ENCODE data around the gene TPRG1.

TPRG1 gene

GRCh38 chr3:189233225-189233858 is 61.6 kb downstream of the TPRG1 start:
- peak; percentile 43 for DNase-seq

GRCh38 chr3:189235214-189235613 is 63.4 kb downstream of the TPRG1 start:
- DNase-seq, result peak; percentile 34

- no peak for DNase-seq
Observed at GRCh38 chr3:189236352-189236751, 64.6 kb downstream of the TPRG1 start.

- no peak for DNase-seq
Observed at GRCh38 chr3:189237526-189237925, 65.8 kb downstream of the TPRG1 start.

GRCh38 chr3:189238071-189238470 is 66.3 kb downstream of the TPRG1 start:
- peak; percentile 15 for DNase-seq

- DNase-seq, result no peak
Observed at GRCh38 chr3:189239616-189240015, 67.8 kb downstream of the TPRG1 start.

DNA sequence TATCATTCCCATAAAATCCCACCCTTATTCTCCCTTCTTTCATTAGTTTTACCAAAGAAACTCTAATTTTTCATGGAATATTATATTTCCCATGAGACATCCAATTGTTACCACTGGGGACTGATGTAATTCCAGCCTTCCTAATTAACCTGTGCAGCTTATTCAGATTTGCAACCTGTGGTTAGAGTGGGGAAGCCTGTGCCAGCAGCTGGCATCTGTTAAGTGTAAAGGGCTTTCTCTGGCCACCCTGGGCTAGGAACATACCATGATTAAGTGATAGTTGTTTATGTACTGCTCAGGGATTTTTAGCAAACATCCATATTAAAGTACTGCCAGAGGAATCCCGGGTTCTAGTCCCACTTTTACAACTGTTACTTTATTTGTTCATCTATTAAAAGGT is 78.2 kb downstream of the TPRG1 start:
- DNase-seq, result no peak

DNA sequence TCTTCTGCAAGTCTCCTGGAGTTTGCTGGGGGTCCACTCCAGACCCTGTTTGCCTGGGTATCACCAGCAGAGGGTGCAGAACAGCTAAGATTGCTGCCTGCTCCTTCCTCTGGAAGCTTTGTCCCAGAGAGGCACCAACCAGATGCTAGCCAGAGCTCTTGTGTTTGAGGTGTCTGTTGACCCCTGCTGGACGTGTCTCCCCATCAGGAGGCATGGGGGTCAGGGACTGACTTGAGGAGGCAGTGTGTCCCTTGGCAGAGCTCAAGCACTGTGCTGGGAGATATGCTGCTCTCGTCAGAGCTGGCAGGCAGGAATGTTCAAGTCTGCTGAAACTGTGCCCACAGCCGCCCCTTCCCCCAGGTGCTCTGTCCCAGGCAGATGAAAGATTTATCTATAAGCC is 86.5 kb downstream of the TPRG1 start:
- no peak for DNase-seq

DNA sequence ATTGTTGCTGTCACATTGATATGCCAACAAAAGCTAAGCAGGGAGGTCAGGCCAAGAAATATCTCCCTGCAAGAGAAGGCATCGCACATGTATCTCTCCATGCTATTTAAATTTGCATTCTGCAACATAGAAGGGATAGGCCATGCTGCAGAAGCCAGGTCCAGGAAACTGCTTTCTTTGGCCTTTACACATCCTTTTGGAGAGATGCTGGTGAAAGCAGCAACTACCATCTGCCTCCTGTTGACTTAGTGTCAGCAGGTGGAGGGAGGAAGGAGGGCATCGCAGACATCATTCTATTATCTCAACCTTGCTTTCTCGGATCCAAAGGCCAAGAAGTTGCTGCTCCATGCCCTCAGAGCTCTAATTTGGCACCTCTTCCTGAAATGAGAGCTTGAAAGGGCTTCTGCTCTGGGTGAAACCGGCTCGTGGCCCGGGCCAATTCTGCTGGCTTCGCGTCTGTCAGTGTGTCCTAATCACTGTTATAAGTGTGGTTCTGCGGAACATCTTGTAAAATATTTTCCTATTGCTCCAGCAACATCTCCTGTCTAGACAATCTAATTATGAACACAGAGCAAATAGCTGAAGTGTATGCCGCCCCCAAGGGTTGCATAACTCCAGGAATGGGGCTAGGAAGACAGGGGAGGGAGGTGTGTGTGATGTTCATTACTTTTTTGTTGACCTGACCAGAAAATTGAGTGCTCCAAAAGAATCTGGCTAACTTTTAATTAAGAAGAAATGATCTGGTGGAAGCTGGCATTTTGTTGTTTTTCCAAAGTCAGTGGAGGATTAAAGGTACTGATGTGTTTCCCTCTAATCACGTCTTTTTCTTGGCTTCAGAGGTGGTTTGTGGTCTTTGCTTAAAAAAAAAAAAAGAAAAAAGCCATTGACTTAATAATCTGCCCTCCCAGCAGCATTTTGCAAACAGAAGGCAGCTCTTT is 89.1 kb downstream of the TPRG1 start:
- DNase-seq, result no peak

GRCh38 chr3:189262746-189263145 is 91.0 kb downstream of the TPRG1 start:
- no peak for DNase-seq

DNA sequence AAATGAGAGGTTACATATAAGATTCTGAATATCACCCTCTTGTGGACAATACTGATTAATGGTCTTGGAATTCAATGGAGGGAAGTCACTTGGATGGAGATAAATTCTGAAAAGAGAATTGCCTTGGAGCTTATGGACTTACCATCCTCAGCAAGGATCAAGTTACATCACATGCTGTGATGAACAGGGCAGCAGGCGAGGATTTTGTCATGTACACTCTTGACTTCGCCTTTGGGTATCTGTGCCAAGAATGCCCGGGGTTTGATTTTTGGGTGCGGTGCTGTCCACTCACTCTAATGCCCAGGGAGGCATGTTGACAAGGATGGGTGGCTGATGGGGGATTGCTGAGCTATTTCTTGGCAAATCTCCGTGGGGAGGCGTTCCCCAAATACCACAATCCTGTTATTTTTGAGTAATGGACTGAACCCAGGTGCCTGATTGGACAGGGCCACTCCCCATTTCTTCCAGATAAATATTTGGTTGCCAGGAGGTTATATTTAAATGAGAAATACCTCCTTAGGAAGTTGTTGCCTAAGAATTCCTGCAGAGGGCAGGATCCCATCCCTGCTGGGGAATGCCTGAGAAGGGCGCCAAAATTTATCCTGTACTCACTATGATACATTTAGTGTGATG is 96.3 kb downstream of the TPRG1 start:
- peak; percentile 89 for DNase-seq

DNA sequence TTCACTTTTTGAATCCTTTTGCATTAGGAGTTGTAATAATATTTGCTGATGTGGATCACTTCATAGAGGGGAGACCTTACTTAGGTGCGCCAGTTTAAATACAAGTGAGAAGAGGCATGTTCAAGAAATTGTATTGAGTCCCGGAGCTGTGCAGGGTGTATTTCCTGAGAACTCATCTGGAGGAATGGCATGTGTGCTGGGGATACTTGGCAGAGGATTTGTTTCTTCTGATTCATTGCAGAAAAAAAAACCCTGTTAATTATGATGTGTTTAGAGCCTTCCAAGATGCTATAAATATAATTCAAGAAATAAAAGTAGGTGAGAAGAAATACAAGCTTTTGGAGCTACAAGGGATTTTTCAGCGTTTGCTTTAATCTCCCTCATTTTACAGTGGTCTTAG is 97.6 kb downstream of the TPRG1 start:
- DNase-seq, result no peak

GRCh38 chr3:189270248-189270832 is 98.6 kb downstream of the TPRG1 start:
- DNase-seq, result peak; percentile 69

GRCh38 chr3:189272500-189273119 is 100.8 kb downstream of the TPRG1 start:
- no peak for DNase-seq

DNA sequence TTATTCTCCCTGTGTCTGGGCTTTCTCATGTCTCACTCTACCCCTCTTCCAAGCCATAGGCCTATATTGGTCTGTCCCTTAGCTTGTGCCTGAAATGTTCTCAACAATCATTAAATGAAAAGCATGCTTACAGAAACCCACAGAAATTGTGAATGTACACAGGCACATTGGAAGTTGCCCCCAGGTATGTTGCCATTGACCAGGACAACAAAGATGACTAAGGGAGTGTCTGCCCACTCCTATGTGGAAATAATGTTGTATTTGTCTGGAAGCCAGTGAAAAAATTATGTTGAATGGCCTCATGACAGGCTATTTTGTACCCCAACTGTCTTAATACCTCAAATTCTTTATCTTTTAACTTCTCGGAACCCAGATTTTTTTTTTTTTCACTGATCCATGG is 102.0 kb downstream of the TPRG1 start:
- DNase-seq, result no peak

DNA sequence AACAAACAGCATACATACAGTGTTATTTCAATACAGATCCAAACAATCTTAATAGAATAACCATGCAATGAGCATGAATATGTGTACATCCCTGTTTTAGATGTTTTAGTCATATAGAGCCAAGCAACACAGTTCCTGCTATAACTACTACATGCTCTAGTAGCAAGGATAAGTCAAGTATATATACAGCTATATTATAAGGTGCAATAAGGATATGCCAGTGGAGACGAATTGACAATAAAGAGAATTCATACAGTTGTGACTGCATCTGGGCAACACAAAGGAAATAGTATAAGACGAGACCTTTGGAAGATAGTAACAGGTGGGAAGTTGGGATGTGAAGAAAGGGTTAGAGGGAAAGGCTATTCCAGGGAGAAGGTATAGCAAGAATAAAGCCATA is 103.4 kb downstream of the TPRG1 start:
- DNase-seq, result no peak

GRCh38 chr3:189275852-189276251 is 104.1 kb downstream of the TPRG1 start:
- DNase-seq, result no peak

DNA sequence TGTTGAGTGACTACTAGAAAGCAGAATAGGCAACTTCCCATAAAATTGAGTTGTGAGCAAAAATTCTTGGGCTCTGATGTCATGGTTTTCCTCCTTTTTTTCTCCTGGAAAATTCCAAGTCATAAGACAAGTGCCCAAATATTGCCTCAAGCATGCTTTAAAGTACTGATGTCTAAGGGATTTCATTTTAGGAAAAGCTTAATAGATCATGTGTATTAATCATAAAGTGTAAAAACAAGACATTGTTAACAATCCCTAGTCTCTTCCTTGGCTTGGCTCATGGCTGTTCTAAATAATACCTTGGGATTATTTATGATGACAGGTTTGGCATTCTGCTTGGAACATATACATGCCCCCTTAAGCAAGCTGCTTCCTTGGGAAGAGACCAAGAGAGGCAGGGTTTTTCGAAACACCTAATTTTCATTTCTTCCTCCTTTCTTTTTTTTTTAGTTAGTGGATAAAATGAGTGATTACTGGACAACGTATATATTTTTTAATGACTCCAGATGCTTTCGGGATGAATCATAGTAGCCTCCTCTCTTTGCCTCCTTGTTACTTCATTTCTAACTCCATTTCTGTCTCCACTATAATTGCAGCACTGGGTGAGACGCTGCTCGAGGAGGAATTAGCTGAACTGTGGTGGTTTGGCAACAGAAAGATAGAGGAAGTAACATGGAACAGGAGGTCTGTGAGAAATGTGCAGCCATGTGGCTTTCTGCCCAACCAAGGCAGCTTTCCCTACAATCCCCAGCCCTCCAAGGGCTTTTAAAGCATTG is 104.9 kb downstream of the TPRG1 start:
- peak; percentile 90 for DNase-seq

DNA sequence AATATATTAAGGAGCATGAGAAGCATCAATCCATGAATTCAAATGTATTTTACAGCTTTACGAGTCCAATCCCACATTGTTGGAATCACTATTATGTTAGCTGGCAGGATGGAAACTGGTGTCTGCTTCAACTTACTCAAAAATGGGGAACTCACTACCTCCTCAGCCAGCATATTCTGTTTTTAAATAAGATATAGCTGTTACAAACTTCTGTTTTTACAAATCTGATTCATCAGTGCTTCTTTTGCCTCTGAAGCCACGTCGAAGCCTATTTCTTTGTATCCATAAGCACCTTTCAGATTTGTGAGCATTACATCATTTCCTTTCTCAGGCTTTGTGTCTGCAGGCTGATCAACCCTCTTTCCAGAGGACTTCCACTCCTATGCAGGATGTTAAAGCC is 105.9 kb downstream of the TPRG1 start:
- DNase-seq, result no peak

DNA sequence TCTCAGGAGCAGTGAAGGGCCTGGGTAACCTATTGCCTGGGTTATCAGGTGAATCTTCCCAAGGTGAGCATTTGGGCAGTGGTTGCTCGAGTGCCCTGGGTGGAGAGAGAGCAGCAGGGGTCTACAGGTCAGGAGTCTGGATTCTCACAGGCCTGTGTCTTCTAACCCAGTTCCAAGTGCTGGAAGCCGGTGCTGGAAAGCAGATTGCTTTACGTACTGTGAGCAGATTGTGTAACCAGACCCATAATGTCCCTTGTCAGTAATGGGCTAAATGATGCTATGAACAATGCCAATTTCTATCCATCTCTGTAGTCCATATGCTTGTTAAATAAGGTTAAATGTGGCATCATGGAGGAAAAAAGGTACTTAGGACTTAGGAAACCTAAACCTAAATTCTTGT is 106.5 kb downstream of the TPRG1 start:
- DNase-seq, result no peak

DNA sequence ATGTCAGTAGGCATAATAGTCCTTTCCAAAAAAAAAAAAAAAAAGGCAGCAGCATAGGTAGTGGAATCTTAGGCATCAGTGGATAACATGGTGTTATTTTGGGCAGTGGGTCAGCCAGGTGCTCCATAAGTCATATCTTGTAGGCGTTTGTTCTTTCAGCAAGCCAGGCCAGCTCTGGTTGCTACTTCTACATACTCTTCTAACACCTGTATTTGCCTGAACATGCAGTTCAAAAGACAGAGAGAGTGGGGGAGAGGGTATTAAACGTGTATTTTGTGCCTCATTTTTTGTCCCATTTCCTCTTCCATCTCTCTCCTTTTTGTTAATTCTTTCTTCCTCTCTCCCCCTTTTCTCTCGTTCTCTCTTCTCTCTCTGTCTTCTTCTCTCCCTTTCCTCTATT is 110.4 kb downstream of the TPRG1 start:
- no peak for DNase-seq

- DNase-seq, result no peak
Observed at GRCh38 chr3:189282741-189283140, 111.0 kb downstream of the TPRG1 start.

Data from NCI-H226 (cell line).